ENCODE results near the gene APP. TPM values are rescaled to one million over a fixed set of nuclear protein-coding genes. Genes with fewer than 3 reads are reported as not detected.

The APP gene
- total and polyA plus RNA-seq, 10 of the 15 experiments (the other 5 are each of a cell fraction or from before 2014, with no cell fraction given), result 8.8 to 94.9 (median 51.0) TPM

- FAIRE-seq, result no peak
- Histone ChIP-seq H3K9ac (ENCODE audit: control insufficient read depth, insufficient read depth, low read length) (no peak overlapping the region), H3K4me2 (ENCODE audit: control insufficient read depth, insufficient read depth) (no peak overlapping the region), H3K4me3 (no peak overlapping the region), H3K4me1 (ENCODE audit: control insufficient read depth, insufficient read depth, low read length) (no peaks in the 10 kb centered on the region), H2AFZ (ENCODE audit: control insufficient read depth, low read depth, low read length) (no peak overlapping the region), H3K36me3 (ENCODE audit: control insufficient read depth in 2 of 2, insufficient read depth in 2 of 2, low read length in 1 of 2) (no peaks in the 10 kb centered on the region; a peak in 1 of 4 replicates), H3K79me2 (ENCODE audit: control insufficient read depth, insufficient read depth, low read length) (no peaks in the 10 kb centered on the region), H3K27ac (ENCODE audit: control insufficient read depth, insufficient read depth) (no peak overlapping the region), H3K27me3 (replicated peaks in 1 of 2; ENCODE audit: control insufficient read depth in 2 of 2, insufficient read depth in 2 of 2, low read length in 1 of 2) (no peaks in the 10 kb centered on the region), H4K20me1 (ENCODE audit: control insufficient read depth, insufficient read depth) (no peaks in the 10 kb centered on the region), H3K9me3 (replicated peaks; ENCODE audit: control insufficient read depth, insufficient read depth, low read length) (no peaks in the 10 kb centered on the region)
- RAD21 ChIA-PET (ENCODE audit: unreplicated experiment), result no interaction called here
- intact Hi-C loops (cut with micrococcal nuclease; ENCODE audit: unreplicated experiment) (no loop called here), in situ Hi-C loops (cut with MboI) (no loop called here)
- SMC1A ChIA-PET (ENCODE audit: uncharacterized antibody, unreplicated experiment), result no interaction called here
- CTCF ChIA-PET, result interaction anchor here (1.1 kb wide), 1 partner anchor 9 kb away, joined by 5 read pairs; no protein-coding TSS in a partner anchor
- no TSS peak for BruUV-seq (replicated peaks)
- ATAC-seq, result no peak
- POLR2A ChIA-PET, result no interaction called here
- WGBS (ENCODE audit: insufficient coverage, insufficient replicate concordance, low lambda C conversion rate, missing lambda C conversion rate), result 33% methylated on average over 7 of the region's 7 CpGs
- no peak for DNase-seq (ENCODE audit: low read depth, low spot score)
- TF ChIP-seq HDGF (IDR thresholded peaks at IDR 0.05), result no peak
- no peak for TF ChIP-seq GABPA (IDR thresholded peaks at IDR 0.05; ENCODE audit: low read depth)
These were observed 123.1 kb downstream of the APP start for GRCh38 chr21:26047279-26047967.

- no peaks in the 10 kb centered on the region for H3K4me1 ChIP-seq (ENCODE audit: control insufficient read depth, insufficient read depth, low read length)
- no peaks in the 10 kb centered on the region for H4K20me1 ChIP-seq (ENCODE audit: control insufficient read depth, insufficient read depth)
- H3K36me3 ChIP-seq (ENCODE audit: control insufficient read depth in 2 of 2, insufficient read depth in 2 of 2, low read length in 1 of 2), result no peaks in the 10 kb centered on the region
- POLR2A ChIA-PET, result no interaction called here
- H3K4me2 ChIP-seq (ENCODE audit: control insufficient read depth, insufficient read depth), result no peak overlapping the region
- no peaks in the 10 kb centered on the region for H3K9me3 ChIP-seq (replicated peaks; ENCODE audit: control insufficient read depth, insufficient read depth, low read length)
- in situ Hi-C loops (cut with MboI), result no loop called here
- intact Hi-C loops (cut with micrococcal nuclease; ENCODE audit: unreplicated experiment), result no loop called here
- H2AFZ ChIP-seq (ENCODE audit: control insufficient read depth, low read depth, low read length), result no peak overlapping the region
- no peaks in the 10 kb centered on the region for H3K79me2 ChIP-seq (ENCODE audit: control insufficient read depth, insufficient read depth, low read length)
- RAD21 ChIA-PET (ENCODE audit: unreplicated experiment), result no interaction called here
- SMC1A ChIA-PET (ENCODE audit: uncharacterized antibody, unreplicated experiment), result no interaction called here
- no peak overlapping the region for H3K4me3 ChIP-seq
- H3K9ac ChIP-seq (ENCODE audit: control insufficient read depth, insufficient read depth, low read length), result no peak overlapping the region
- no peak overlapping the region for H3K27ac ChIP-seq (ENCODE audit: control insufficient read depth, insufficient read depth)
- CTCF ChIA-PET, result no interaction called here
- no peaks in the 10 kb centered on the region for H3K27me3 ChIP-seq (replicated peaks in 1 of 2; ENCODE audit: control insufficient read depth in 2 of 2, insufficient read depth in 2 of 2, low read length in 1 of 2)
- no peak for TF ChIP-seq MTA2 (IDR thresholded peaks at IDR 0.05; ENCODE audit: low read depth)
- no peak for TF ChIP-seq FOXK2 (IDR thresholded peaks at IDR 0.05)
- no peak for TF ChIP-seq POLR2AphosphoS5 (IDR thresholded peaks at IDR 0.05; ENCODE audit: low read length)
- TF ChIP-seq BCLAF1 (IDR thresholded peaks at IDR 0.05), result no peak
- TF ChIP-seq SMAD5 (IDR thresholded peaks at IDR 0.05; ENCODE audit: low read depth), result no peak
- TF ChIP-seq ZNF384 (IDR thresholded peaks at IDR 0.05; ENCODE audit: borderline replicate concordance, low read depth, low read length), result no peak
- no peak for TF ChIP-seq CREM (IDR thresholded peaks at IDR 0.05; ENCODE audit: low read depth)
- TF ChIP-seq EGR1 (IDR thresholded peaks at IDR 0.05; ENCODE audit: borderline replicate concordance in 1 of 2, low read depth in 2 of 2, low read length in 2 of 2), result no peak
- no peak for TF ChIP-seq HDAC6 (IDR thresholded peaks at IDR 0.05; ENCODE audit: unreplicated experiment)
- TF ChIP-seq RFX5 (IDR thresholded peaks at IDR 0.05; ENCODE audit: low read depth, low read length), result no peak
- no peak for TF ChIP-seq EP300 (IDR thresholded peaks at IDR 0.05; ENCODE audit: borderline replicate concordance in 1 of 2, control insufficient read depth in 1 of 2, low read depth in 2 of 2, low read length in 2 of 2)
- TF ChIP-seq ZNF217 (IDR thresholded peaks at IDR 0.05), result no peak
- TF ChIP-seq RUNX3 (IDR thresholded peaks at IDR 0.05; ENCODE audit: low read length), result no peak
- TF ChIP-seq STAT3 (IDR thresholded peaks at IDR 0.05; ENCODE audit: low read depth, low read length), result no peak
- no peak for DNase-seq (ENCODE audit: low read depth, low spot score)
- no TSS peak for BruUV-seq (replicated peaks)
- ATAC-seq, result no peak
- WGBS (ENCODE audit: insufficient coverage, insufficient replicate concordance, low lambda C conversion rate, missing lambda C conversion rate), result 40% methylated on average over 3 of the region's 3 CpGs
- no peak for FAIRE-seq
These were observed 126.7 kb downstream of the APP start for GRCh38 chr21:26043891-26044290.

All from GM12878 (cell line).